ENCODE measurements around the gene YIPF2.
"Not testable (repeated sequence)": the region's sequence is repeated elsewhere in the genome, so short reads cannot be mapped to it uniquely, and the experiment has no call there.

YIPF2 gene

GRCh38 chr19:10911579-10912363 lies 16.7 kb downstream of the YIPF2 start:
- no peak for DNase-seq (ENCODE audit: low read depth in 2 of 2)

- DNase-seq (ENCODE audit: low read depth in 2 of 2), result no peak
Observed at GRCh38 chr19:10908380-10908960, 20.0 kb downstream of the YIPF2 start.

- no peak for DNase-seq (ENCODE audit: low read depth in 2 of 2)
Observed at GRCh38 chr19:10907925-10908324, 20.5 kb downstream of the YIPF2 start.

- no peak for DNase-seq (ENCODE audit: low read depth in 2 of 2)
Observed at GRCh38 chr19:10899151-10899653, 29.2 kb downstream of the YIPF2 start.

GRCh38 chr19:10898633-10899032 lies 29.8 kb downstream of the YIPF2 start:
- no peak for DNase-seq (ENCODE audit: low read depth in 2 of 2)

GRCh38 chr19:10896851-10897526 lies 31.4 kb downstream of the YIPF2 start:
- DNase-seq (ENCODE audit: low read depth in 2 of 2), result no peak

- DNase-seq (ENCODE audit: low read depth in 2 of 2), result no peak
Observed at GRCh38 chr19:10895920-10896319, 32.5 kb downstream of the YIPF2 start.

- DNase-seq (ENCODE audit: low read depth in 2 of 2), result no peak
Observed at GRCh38 chr19:10895363-10895762, 33.1 kb downstream of the YIPF2 start.

GRCh38 chr19:10894911-10895213 lies 33.6 kb downstream of the YIPF2 start:
- DNase-seq (ENCODE audit: low read depth in 2 of 2), result no peak

GRCh38 chr19:10892256-10892655 lies 36.2 kb downstream of the YIPF2 start:
- no peak for DNase-seq (ENCODE audit: low read depth in 2 of 2)

GRCh38 chr19:10891405-10892086 lies 36.9 kb downstream of the YIPF2 start:
- DNase-seq (ENCODE audit: low read depth in 2 of 2), result no peak

GRCh38 chr19:10889880-10890279 lies 38.6 kb downstream of the YIPF2 start:
- no peak for DNase-seq (ENCODE audit: low read depth in 2 of 2)

- DNase-seq (ENCODE audit: low read depth in 2 of 2), result no peak
Observed at GRCh38 chr19:10888421-10888866, 40.0 kb downstream of the YIPF2 start.

GRCh38 chr19:10887616-10888367 lies 40.6 kb downstream of the YIPF2 start:
- DNase-seq (ENCODE audit: low read depth in 2 of 2), result no peak

GRCh38 chr19:10885201-10886169 lies 43.0 kb downstream of the YIPF2 start:
- no peak for DNase-seq (ENCODE audit: low read depth in 2 of 2)

- DNase-seq (ENCODE audit: low read depth in 2 of 2), result no peak
Observed at GRCh38 chr19:10884274-10884673, 44.2 kb downstream of the YIPF2 start.

- DNase-seq (ENCODE audit: low read depth in 2 of 2), result no peak
Observed at GRCh38 chr19:10882108-10882457, 46.4 kb downstream of the YIPF2 start.

- DNase-seq (ENCODE audit: low read depth in 2 of 2), result no peak
Observed at GRCh38 chr19:10881403-10882107, 46.9 kb downstream of the YIPF2 start.

GRCh38 chr19:10878253-10878652 lies 50.2 kb downstream of the YIPF2 start:
- DNase-seq (ENCODE audit: low read depth in 2 of 2), result no peak

GRCh38 chr19:10877608-10878007 lies 50.8 kb downstream of the YIPF2 start:
- DNase-seq (ENCODE audit: low read depth in 2 of 2), result not testable (repeated sequence)

All from activated CD4-positive, alpha-beta T cell treated with anti-CD3 and anti-CD28 coated beads for 24 hours (primary cell).